Activated T-cell treated with anti-CD3 and anti-CD28 coated beads, Interleukin-2, amount 50 U/mL, for 72 hours (primary cell): Measurements from ENCODE around the gene FER1L5. TPM values are rescaled to one million over a fixed set of nuclear protein-coding genes. Genes with fewer than 3 reads are reported as not detected.
"Not testable (repeated sequence)": the region's sequence is repeated elsewhere in the genome, so short reads cannot be mapped to it uniquely, and the experiment has no call there.

Experiments
- ATAC-seq, 2 donors: fragments of 150-1000 bp; cut with Tn5 transposase; replicated peaks in 1 of 2; 2 replicates each; pipeline ENCODE4 v1.10.0; 2021; ENCODE audit warnings: moderate library complexity in 2 of 2, mild to moderate bottlenecking in 1 of 2
- DNase-seq, 2 donors: peaks; one replicate each; pipeline ENCODE4 v3.0.0; 2021 to 2022; ENCODE audit warnings: mixed read lengths in 1 of 2
- H3K27ac Mint-ChIP-seq: one replicate; pipeline ENCODE4 v1.8.0; 2022; ENCODE audit warnings: mild to moderate bottlenecking, moderate library complexity, mixed read lengths
- H3K27me3 Mint-ChIP-seq: one replicate; pipeline ENCODE4 v1.8.0; 2022; ENCODE audit warnings: low read depth, mixed read lengths
- H3K36me3 Mint-ChIP-seq, 2 donors: one replicate each; pipeline ENCODE4 v1.8.0; 2022; ENCODE audit warnings: mixed read lengths in 2 of 2, mild to moderate bottlenecking in 1 of 2; ENCODE audit not compliant: insufficient read depth in 2 of 2
- H3K4me1 Mint-ChIP-seq: one replicate; pipeline ENCODE4 v1.8.0; 2022; ENCODE audit warnings: low read depth, mixed read lengths
- H3K4me3 Mint-ChIP-seq, 2 donors: one replicate each; pipeline ENCODE4 v1.8.0; 2022; ENCODE audit warnings: mild to moderate bottlenecking in 2 of 2, mixed read lengths in 2 of 2, moderate library complexity in 2 of 2
- H3K9me3 Mint-ChIP-seq, 2 donors: one replicate each; pipeline ENCODE4 v1.8.0; 2022; ENCODE audit warnings: mixed read lengths in 2 of 2
- total RNA-seq, 2 donors: library from RNA; stranded (reverse); gene quantifications; one replicate each; pipeline ENCODE4 v1.2.3, GENCODE V29; 2022

Gene FER1L5
- total RNA-seq, 2 donors from 2014 or later = not detected

GRCh38 chr2:96648306-96648930 is 5.9 kb downstream of the FER1L5 start:
- Mint-ChIP-seq H3K4me1 (no peaks in the 10 kb centered on the region), H3K27me3 (no peaks in the 10 kb centered on the region), H3K36me3 (no peaks in the 10 kb centered on the region), H3K9me3 (peaks cover 0 to 6% of the 10 kb centered on the region in 2 donors), H3K4me3 (no peak overlapping the region), H3K27ac (no peak overlapping the region)
- DNase-seq = no peak
- no peak for ATAC-seq

DNA sequence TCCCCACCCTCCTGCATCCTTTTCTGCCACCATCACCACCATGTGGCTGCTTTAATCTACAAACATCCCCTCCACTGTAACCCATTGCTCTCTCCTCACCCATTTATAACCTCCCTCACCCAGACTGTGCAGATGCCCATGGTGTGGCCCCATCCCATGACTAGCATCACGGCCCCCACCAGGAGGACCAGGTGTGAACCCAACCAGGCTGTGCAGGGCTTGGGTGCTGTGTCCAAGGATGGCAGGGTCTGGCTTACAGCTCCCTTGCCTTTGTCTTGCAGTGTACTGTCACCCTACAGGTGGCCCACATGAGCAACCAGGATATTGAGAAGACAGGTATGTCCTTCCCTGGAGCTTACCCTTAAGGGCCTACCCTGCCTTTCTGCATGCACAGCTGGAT is 6.8 kb downstream of the FER1L5 start:
- DNase-seq (no peak), ATAC-seq (no peak)
- no peaks in the 10 kb centered on the region for H3K4me1 Mint-ChIP-seq
- H3K4me3 Mint-ChIP-seq = no peak overlapping the region
- no peak overlapping the region for H3K27ac Mint-ChIP-seq
- no peaks in the 10 kb centered on the region for H3K36me3 Mint-ChIP-seq
- peaks cover 0 to 6% of the 10 kb centered on the region in 2 donors for H3K9me3 Mint-ChIP-seq
- no peaks in the 10 kb centered on the region for H3K27me3 Mint-ChIP-seq

DNA sequence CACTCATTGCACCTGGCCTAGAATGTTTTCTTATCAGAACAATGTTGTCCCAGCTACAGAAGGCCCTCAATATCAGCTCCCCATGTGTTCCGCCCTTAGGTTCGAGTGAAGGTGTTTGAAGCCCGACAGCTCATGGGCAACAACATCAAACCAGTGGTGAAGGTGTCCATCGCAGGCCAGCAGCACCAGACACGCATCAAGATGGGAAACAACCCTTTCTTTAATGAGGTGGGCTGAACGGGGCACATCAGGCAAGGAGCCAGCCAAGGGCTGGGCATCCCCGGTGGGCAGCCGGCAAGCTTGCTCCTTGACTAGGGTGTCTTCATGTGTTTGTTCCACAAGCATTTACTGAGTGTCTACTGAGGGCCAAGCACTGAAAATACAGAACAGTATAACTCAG is 9.2 kb downstream of the FER1L5 start:
- no peaks in the 10 kb centered on the region for H3K36me3 Mint-ChIP-seq
- no peak overlapping the region for H3K4me3 Mint-ChIP-seq
- no peaks in the 10 kb centered on the region for H3K4me1 Mint-ChIP-seq
- ATAC-seq (no peak), DNase-seq (no peak)
- H3K27ac Mint-ChIP-seq = no peak overlapping the region
- peaks cover 0 to 6% of the 10 kb centered on the region in 2 donors for H3K9me3 Mint-ChIP-seq
- H3K27me3 Mint-ChIP-seq = no peaks in the 10 kb centered on the region

DNA sequence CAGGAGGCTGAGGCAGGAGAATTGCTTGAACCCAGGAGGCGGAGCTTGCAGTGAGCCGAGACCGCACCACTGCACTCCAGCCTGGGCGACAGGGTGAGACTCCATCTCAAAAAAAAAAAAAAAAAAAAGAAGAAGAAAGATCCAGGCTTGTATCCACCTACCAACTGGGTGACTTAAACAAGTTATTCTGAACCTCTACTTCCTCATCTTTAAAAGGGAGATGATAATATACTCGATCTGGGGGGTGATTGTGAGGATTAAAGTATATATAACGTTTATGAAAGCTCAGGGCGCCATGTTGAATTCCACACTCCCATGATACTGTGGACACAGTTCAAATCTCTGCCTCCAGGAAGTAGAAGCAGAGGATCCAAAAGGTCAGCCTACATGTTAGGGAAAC is 12.2 kb downstream of the FER1L5 start:
- H3K36me3 Mint-ChIP-seq, H3K4me1 Mint-ChIP-seq, H3K9me3 Mint-ChIP-seq, H3K27ac Mint-ChIP-seq, DNase-seq, H3K27me3 Mint-ChIP-seq, H3K4me3 Mint-ChIP-seq, ATAC-seq: not testable (repeated sequence)

DNA sequence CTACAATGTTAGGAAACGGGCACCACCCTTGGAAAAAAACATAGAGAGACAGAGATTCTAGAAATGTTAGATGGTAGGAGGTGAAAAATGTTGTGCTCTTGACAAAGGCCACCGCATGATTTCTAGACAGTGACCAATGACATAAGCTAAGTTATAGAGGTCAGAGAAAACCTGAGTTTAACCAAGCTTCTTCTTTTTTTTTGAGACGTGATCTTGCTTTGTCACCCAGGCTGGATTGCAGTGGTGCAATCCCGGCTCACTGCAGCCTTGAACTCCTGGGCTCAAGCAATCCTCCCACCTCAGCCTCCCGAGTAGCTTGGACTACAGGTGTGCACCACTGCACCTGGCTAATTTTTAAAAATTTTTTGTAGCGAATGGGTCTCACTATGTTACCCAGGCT is 13.0 kb downstream of the FER1L5 start:
- no peaks in the 10 kb centered on the region for H3K36me3 Mint-ChIP-seq
- no peak for DNase-seq
- no peak overlapping the region for H3K4me3 Mint-ChIP-seq
- H3K27me3 Mint-ChIP-seq = no peaks in the 10 kb centered on the region
- no peaks in the 10 kb centered on the region for H3K4me1 Mint-ChIP-seq
- H3K27ac Mint-ChIP-seq = no peak overlapping the region
- H3K9me3 Mint-ChIP-seq = no peaks in the 10 kb centered on the region
- ATAC-seq = no peak

- DNase-seq (no peak), ATAC-seq (no peak)
- Mint-ChIP-seq H3K36me3 (no peaks in the 10 kb centered on the region), H3K9me3 (no peaks in the 10 kb centered on the region), H3K27me3 (no peaks in the 10 kb centered on the region), H3K4me3 (no peak overlapping the region), H3K27ac (no peak overlapping the region), H3K4me1 (no peaks in the 10 kb centered on the region)
These were observed 14.0 kb downstream of the FER1L5 start for GRCh38 chr2:96656540-96656939.

GRCh38 chr2:96661324-96661723 is 18.8 kb downstream of the FER1L5 start:
- no peak for ATAC-seq
- Mint-ChIP-seq H3K36me3 (no peaks in the 10 kb centered on the region), H3K27ac (no peak overlapping the region)

GRCh38 chr2:96662360-96662759 is 19.8 kb downstream of the FER1L5 start:
- no peak for DNase-seq
- Mint-ChIP-seq H3K4me1 (no peaks in the 10 kb centered on the region), H3K36me3 (no peaks in the 10 kb centered on the region), H3K27me3 (peaks cover 6% of the 10 kb centered on the region), H3K27ac (no peak overlapping the region), H3K9me3 (no peaks in the 10 kb centered on the region), H3K4me3 (no peak overlapping the region)
- no peak for ATAC-seq

More at GRCh38 chr2:96661324-96661723, 18.8 kb downstream of the FER1L5 start:
- Mint-ChIP-seq H3K27me3 (peaks cover 6% of the 10 kb centered on the region), H3K4me1 (no peaks in the 10 kb centered on the region), H3K9me3 (no peaks in the 10 kb centered on the region), H3K4me3 (no peak overlapping the region)
- DNase-seq = no peak

- H3K4me1 Mint-ChIP-seq = no peaks in the 10 kb centered on the region
- no peak overlapping the region for H3K4me3 Mint-ChIP-seq
- DNase-seq = no peak
- H3K27ac Mint-ChIP-seq = no peak overlapping the region
- no peak for ATAC-seq
- H3K9me3 Mint-ChIP-seq = no peaks in the 10 kb centered on the region
- peaks cover 6% of the 10 kb centered on the region for H3K27me3 Mint-ChIP-seq
- H3K36me3 Mint-ChIP-seq = no peaks in the 10 kb centered on the region
These were observed 20.6 kb downstream of the FER1L5 start for GRCh38 chr2:96663177-96663576.

DNA sequence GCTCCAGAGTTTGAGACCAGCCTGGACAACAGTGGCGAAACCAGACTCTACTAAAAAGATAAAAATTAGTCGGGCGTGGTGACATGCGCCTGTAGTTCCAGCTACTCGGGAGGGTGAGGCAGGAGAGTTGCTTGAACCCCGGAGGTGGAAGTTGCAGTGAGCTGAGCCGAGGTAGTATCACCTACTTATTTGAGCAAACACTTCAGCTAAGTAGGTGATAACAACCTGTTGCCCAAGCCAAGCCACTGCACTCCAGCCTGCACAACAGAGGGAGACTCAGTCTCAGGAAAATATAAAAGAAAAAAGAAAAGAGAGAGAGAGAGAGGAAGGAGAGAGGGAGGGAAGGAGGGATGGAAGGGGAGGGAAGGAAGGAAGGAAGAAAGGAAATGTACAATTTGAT is 21.3 kb downstream of the FER1L5 start:
- Mint-ChIP-seq H3K4me3 (no peak overlapping the region), H3K36me3 (no peaks in the 10 kb centered on the region), H3K27me3 (peaks cover 6% of the 10 kb centered on the region), H3K4me1 (no peaks in the 10 kb centered on the region), H3K27ac (no peak overlapping the region), H3K9me3 (no peaks in the 10 kb centered on the region)
- DNase-seq (no peak), ATAC-seq (no peak)

DNA sequence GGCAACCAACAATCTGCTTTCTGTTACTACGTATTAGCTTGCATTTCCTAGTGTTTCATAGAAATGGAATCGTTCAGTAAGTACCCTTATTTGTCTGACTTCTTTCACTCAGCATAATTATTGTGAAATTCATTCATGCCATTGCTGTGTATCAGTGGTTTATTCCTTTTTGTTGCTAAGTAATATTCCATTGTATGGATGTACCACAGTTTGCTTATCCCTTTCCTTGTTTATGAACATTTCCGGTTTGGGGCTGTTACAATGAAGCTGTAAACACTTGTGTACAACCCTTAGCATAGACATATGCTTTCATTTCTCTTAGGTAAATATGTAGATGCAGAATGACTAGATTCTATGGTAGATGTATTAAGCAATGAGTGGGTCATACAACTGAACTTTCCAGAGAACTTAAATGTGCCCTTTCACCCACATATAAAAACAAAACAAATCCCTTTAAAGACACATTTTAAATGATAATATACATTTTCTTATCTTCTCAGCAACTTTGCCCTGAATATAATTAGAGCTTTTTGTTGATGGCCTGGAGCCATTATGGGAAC is 21.9 kb downstream of the FER1L5 start:
- peaks cover 6% of the 10 kb centered on the region for H3K27me3 Mint-ChIP-seq
- H3K4me3 Mint-ChIP-seq = no peak overlapping the region
- H3K27ac Mint-ChIP-seq = no peak overlapping the region
- DNase-seq = no peak
- no peaks in the 10 kb centered on the region for H3K4me1 Mint-ChIP-seq
- ATAC-seq = no peak
- no peaks in the 10 kb centered on the region for H3K36me3 Mint-ChIP-seq
- no peaks in the 10 kb centered on the region for H3K9me3 Mint-ChIP-seq

GRCh38 chr2:96665083-96665569 is 22.6 kb downstream of the FER1L5 start:
- DNase-seq (no peak), ATAC-seq (no peak)
- H3K27me3 Mint-ChIP-seq = peaks cover 6% of the 10 kb centered on the region
- no peaks in the 10 kb centered on the region for H3K4me1 Mint-ChIP-seq
- no peaks in the 10 kb centered on the region for H3K36me3 Mint-ChIP-seq
- no peak overlapping the region for H3K27ac Mint-ChIP-seq
- H3K9me3 Mint-ChIP-seq = no peaks in the 10 kb centered on the region
- H3K4me3 Mint-ChIP-seq = no peak overlapping the region

GRCh38 chr2:96665717-96666116 is 23.2 kb downstream of the FER1L5 start:
- DNase-seq, H3K36me3 Mint-ChIP-seq, H3K4me3 Mint-ChIP-seq, H3K27me3 Mint-ChIP-seq, ATAC-seq, H3K9me3 Mint-ChIP-seq, H3K4me1 Mint-ChIP-seq, H3K27ac Mint-ChIP-seq: not testable (repeated sequence)

DNA sequence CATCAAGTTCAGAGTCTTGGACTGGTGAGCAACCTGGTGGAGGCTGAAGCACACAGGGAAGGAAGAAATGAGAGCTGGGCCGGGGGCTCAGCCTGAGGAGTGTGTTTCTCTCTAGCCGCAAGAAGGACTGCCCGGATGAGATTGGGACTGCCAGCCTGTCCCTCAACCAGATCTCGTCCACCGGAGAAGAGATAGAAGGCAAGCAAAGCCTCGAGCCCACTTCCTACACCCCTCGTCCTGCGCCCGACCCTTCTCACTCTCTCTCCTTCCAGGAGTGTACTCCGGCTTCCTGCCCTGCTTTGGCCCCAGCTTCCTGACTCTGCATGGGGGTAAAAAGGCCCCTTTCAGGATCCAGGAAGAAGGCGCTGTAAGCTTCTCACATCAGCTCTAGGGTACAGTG is 26.2 kb downstream of the FER1L5 start:
- no peaks in the 10 kb centered on the region for H3K4me1 Mint-ChIP-seq
- H3K27ac Mint-ChIP-seq = no peak overlapping the region
- no peak for ATAC-seq
- no peaks in the 10 kb centered on the region for H3K36me3 Mint-ChIP-seq
- no peaks in the 10 kb centered on the region for H3K27me3 Mint-ChIP-seq
- DNase-seq = no peak
- no peaks in the 10 kb centered on the region for H3K9me3 Mint-ChIP-seq
- H3K4me3 Mint-ChIP-seq = no peak overlapping the region
